WTC11 (cell line): ENCODE data around the gene STXBP6. TPM values are rescaled to one million over a fixed set of nuclear protein-coding genes. Genes with fewer than 3 reads are reported as not detected.

Source experiments
- ATAC-seq: fragments of 200-7000 bp; cut with Tn5 transposase; 2 replicates; pipeline ENCODE4 v1.10.0; 2021; ENCODE audit warnings: mild to moderate bottlenecking, moderate library complexity
- CTCF ChIA-PET: fragments of 300-600 bp; sonication (Branson Sonifier 250); formaldehyde crosslinking; loops from one replicate; lab custom pipeline; 2021; ENCODE audit warnings: antibody characterized with exemption; lab: Charles Lee
- POLR2A ChIA-PET: fragments of 350-600 bp; sonication (Branson Sonifier 250); formaldehyde crosslinking; loops from one replicate; lab custom pipeline; 2021; ENCODE audit warnings: antibody characterized with exemption; lab: Charles Lee
- DNase-seq: peaks from one replicate; pipeline ENCODE4 v3.0.0; 2021; ENCODE audit warnings: low spot score
- H3K27ac Mint-ChIP-seq: 2 replicates; pipeline ENCODE4 v1.8.0; 2021; ENCODE audit warnings: mixed read lengths
- H3K27me3 Mint-ChIP-seq: 2 replicates; pipeline ENCODE4 v1.8.0; 2021; ENCODE audit warnings: low read depth, mild to moderate bottlenecking, moderate library complexity, mixed read lengths
- H3K36me3 Mint-ChIP-seq: 2 replicates; pipeline ENCODE4 v1.8.0; 2021; ENCODE audit warnings: mixed read lengths
- H3K4me1 Mint-ChIP-seq: 2 replicates; pipeline ENCODE4 v1.8.0; 2022; ENCODE audit warnings: mixed read lengths
- H3K4me3 Mint-ChIP-seq: 2 replicates; pipeline ENCODE4 v1.8.0; 2021; ENCODE audit warnings: mild to moderate bottlenecking, moderate library complexity, mixed read lengths
- H3K9me3 Mint-ChIP-seq: 2 replicates; pipeline ENCODE4 v1.8.0; 2021; ENCODE audit warnings: mixed read lengths
- AFF4 ChIP-seq: sonication (generic); formaldehyde crosslinking; IDR thresholded peaks from 2 replicates; pipeline ENCODE4 v1.8.1; 2023; ENCODE audit warnings: mild to moderate bottlenecking, missing genetic modification reagents, borderline replicate concordance
- ARID4B ChIP-seq: sonication (generic); formaldehyde crosslinking; IDR thresholded peaks from 2 replicates; pipeline ENCODE4 v1.8.0; 2023; ENCODE audit warnings: missing genetic modification reagents, mild to moderate bottlenecking, borderline replicate concordance
- CBFB ChIP-seq: sonication (generic); formaldehyde crosslinking; IDR thresholded peaks from 2 replicates; pipeline ENCODE4 v1.8.1; 2022; ENCODE audit warnings: mild to moderate bottlenecking, low read depth, missing genetic modification reagents
- CREB1 ChIP-seq: sonication (generic); formaldehyde crosslinking; IDR thresholded peaks from 2 replicates; pipeline ENCODE4 v1.8.0; 2023; ENCODE audit warnings: mild to moderate bottlenecking, missing genetic modification reagents
- E2F4 ChIP-seq: sonication (generic); formaldehyde crosslinking; IDR thresholded peaks from 2 replicates; pipeline ENCODE4 v1.8.1; 2022; ENCODE audit warnings: low read depth, mild to moderate bottlenecking, moderate library complexity, missing genetic modification reagents, borderline replicate concordance
- EMX1 ChIP-seq: fragments of 250-450 bp; sonication (Bioruptor Pico); IDR thresholded peaks from 2 replicates; pipeline ENCODE4 v1.8.0; 2021; ENCODE audit warnings: mild to moderate bottlenecking
- ESRRA ChIP-seq: sonication (generic); formaldehyde crosslinking; IDR thresholded peaks from 2 replicates; pipeline ENCODE4 v1.8.1; 2022; ENCODE audit warnings: mild to moderate bottlenecking, missing genetic modification reagents, borderline replicate concordance
- HMGXB4 ChIP-seq: sonication (generic); formaldehyde crosslinking; IDR thresholded peaks from 2 replicates; pipeline ENCODE4 v1.8.1; 2023; ENCODE audit warnings: mild to moderate bottlenecking, moderate library complexity, missing genetic modification reagents
- JUN ChIP-seq: sonication (generic); formaldehyde crosslinking; IDR thresholded peaks from 2 replicates; pipeline ENCODE4 v1.8.0; 2023; ENCODE audit warnings: mild to moderate bottlenecking, missing genetic modification reagents
- MLX ChIP-seq: sonication (generic); formaldehyde crosslinking; IDR thresholded peaks from 2 replicates; pipeline ENCODE4 v1.8.1; 2023; ENCODE audit warnings: mild to moderate bottlenecking, missing genetic modification reagents, moderate library complexity
- MYBL2 ChIP-seq: sonication (generic); formaldehyde crosslinking; IDR thresholded peaks from 2 replicates; pipeline ENCODE4 v1.8.1; 2023; ENCODE audit warnings: mild to moderate bottlenecking, moderate library complexity, missing genetic modification reagents
- NR2C2 ChIP-seq: sonication (generic); formaldehyde crosslinking; IDR thresholded peaks from 2 replicates; pipeline ENCODE4 v1.8.0; 2022; ENCODE audit warnings: mild to moderate bottlenecking, missing genetic modification reagents
- OVOL2 ChIP-seq: fragments of 250-450 bp; sonication (Bioruptor Pico); IDR thresholded peaks from 2 replicates; pipeline ENCODE4 v1.9.0; 2021; ENCODE audit warnings: mild to moderate bottlenecking, borderline replicate concordance
- STAT6 ChIP-seq: sonication (generic); formaldehyde crosslinking; conservative IDR thresholded peaks from 2 replicates; pipeline ENCODE4 v1.8.1; 2023; ENCODE audit warnings: mild to moderate bottlenecking, low read depth, missing genetic modification reagents, moderate library complexity
- TCF7 ChIP-seq: sonication (generic); formaldehyde crosslinking; IDR thresholded peaks from 2 replicates; pipeline ENCODE4 v1.8.0; 2022; ENCODE audit warnings: mild to moderate bottlenecking, low read depth, missing genetic modification reagents, moderate library complexity
- USF2 ChIP-seq: sonication (generic); formaldehyde crosslinking; IDR thresholded peaks from 2 replicates; pipeline ENCODE4 v1.8.1; 2023; ENCODE audit warnings: mild to moderate bottlenecking, missing genetic modification reagents, moderate library complexity
- ZNF263 ChIP-seq: sonication (generic); formaldehyde crosslinking; IDR thresholded peaks from 2 replicates; pipeline ENCODE4 v1.8.1; 2022; ENCODE audit warnings: low read depth, mild to moderate bottlenecking, moderate library complexity, missing genetic modification reagents
- ZNF281 ChIP-seq: sonication (generic); formaldehyde crosslinking; IDR thresholded peaks from 2 replicates; pipeline ENCODE4 v1.8.0; 2023; ENCODE audit warnings: mild to moderate bottlenecking, missing genetic modification reagents
- ZNF671 ChIP-seq: fragments of 250-450 bp; sonication (Bioruptor Pico); IDR thresholded peaks from 2 replicates; pipeline ENCODE4 v1.8.0; 2021; ENCODE audit warnings: mild to moderate bottlenecking
- total RNA-seq: library from RNA; stranded (reverse); gene quantifications from 3 replicates; pipeline ENCODE4 v1.2.3, GENCODE V29; 2021

The STXBP6 gene
- total RNA-seq, 1 experiment from 2014 or later, result 4.2 TPM

- DNase-seq, result no peak
- no peak for ATAC-seq
- Mint-ChIP-seq H3K4me1 (peaks cover 16% of the 10 kb centered on the region), H3K27me3 (no peaks in the 10 kb centered on the region), H3K4me3 (no peak overlapping the region), H3K36me3 (no peaks in the 10 kb centered on the region), H3K27ac (no peak overlapping the region), H3K9me3 (no peaks in the 10 kb centered on the region)
- ChIA-PET POLR2A (no interaction called here), CTCF (no interaction called here)
- TF ChIP-seq ARID4B (no peak), TCF7 (CRISPR knock-in tag) (no peak), MYBL2 (CRISPR knock-in tag) (no peak), OVOL2 (CRISPR knock-in tag) (no peak), E2F4 (CRISPR knock-in tag) (no peak), NR2C2 (CRISPR knock-in tag) (no peak), USF2 (CRISPR knock-in tag) (no peak), CREB1 (no peak), CBFB (CRISPR knock-in tag) (no peak), ZNF263 (CRISPR knock-in tag) (no peak), HMGXB4 (CRISPR knock-in tag) (no peak), ZNF671 (no peak), STAT6 (CRISPR knock-in tag) (no peak), ZNF281 (CRISPR knock-in tag) (no peak), ESRRA (no peak), AFF4 (no peak), JUN (CRISPR knock-in tag) (no peak), MLX (CRISPR knock-in tag) (no peak), EMX1 (CRISPR knock-in tag) (no peak)
Observed at GRCh38 chr14:24959791-24960331, 90.1 kb downstream of the STXBP6 start.
